Measurements from ENCODE around the gene CAMK2N2.
"Not testable (repeated sequence)": the region's sequence is repeated elsewhere in the genome, so short reads cannot be mapped to it uniquely, and the experiment has no call there.

CAMK2N2 gene

DNA sequence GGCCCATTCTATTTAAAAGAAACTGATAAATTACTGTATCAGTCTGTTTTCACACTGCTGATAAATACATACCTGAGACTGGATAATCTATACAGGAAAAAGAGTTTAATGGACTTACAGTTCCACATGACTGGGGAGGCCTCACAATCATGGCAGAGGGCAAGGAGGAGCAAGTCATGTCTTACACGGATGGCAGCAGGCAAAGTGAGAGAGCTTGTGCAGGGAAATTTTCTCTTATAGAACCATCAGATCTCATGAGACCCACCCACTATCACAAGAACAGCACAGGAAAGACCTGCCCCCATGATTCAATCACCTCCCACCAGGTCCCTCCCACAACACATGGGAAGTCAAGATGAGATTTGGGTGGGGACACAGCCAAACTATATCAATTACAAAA, 5.9 kb upstream of the CAMK2N2 start:
- not testable (repeated sequence) for DNase-seq

DNA sequence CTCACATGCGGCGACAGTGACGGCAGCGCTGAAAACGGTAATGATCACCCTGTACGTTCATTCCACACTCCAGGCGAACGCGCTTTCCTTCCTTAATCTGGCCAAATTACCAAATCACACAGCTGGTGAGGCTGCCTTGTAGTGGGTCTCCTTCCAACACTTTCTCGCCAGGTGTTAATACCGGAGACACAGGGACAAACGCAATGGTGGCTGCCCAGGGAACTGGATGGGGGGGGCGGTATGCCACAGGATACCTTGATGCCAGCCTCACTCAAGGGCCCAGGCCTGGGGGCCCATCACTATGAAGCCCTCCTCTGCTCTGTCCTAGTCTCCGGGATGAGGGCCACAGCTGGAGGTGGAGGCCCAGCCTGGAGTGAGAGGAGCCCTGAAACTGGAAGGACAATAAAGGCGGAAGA, 1.4 kb upstream of the CAMK2N2 start:
- DNase-seq: peak; percentile 20

DNA sequence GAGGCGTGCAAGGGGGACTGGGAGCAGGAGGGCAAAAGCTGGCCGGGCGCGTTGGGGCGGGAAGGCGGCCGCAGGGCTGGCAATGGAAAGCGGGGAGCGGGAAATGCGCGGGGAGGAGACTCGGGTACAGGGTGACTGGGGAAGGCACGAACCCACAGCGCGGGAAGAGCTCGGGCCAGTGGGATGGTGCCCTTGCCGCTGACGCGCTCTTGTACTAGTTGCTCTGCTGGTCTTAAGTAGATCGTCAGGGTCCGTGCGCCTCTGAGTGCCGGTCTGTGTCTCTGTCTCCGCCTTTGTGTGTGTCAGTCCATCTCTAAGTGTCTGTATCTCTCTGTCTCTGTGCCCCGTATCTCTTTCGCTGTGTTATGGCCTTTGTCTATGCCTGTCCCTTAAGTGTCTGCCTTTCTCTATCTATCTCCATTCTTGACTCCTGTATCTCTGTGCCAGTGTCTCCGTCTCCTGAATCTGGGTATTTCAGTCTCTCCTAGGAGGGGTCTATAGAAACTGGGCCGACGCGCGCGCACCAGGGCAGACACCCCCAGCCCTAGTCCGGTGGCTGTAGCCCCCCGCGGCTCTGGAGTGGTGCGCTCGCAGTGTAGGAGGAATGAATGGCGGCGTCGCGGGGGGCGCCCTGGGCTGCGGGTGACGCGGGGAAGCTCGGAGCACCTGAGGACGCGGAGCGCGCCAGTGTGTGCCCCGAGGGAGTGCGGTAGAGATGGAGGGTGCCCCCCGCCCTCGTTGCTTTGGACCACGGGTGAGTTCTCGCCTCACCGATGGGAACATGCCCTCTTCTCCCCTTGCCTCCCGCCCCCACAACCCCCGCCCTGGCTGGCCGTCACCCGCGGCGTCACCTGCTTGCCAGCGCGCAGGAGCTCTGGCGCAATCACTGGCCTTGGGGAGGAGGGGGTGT, 756 bp upstream of the CAMK2N2 start:
- DNase-seq: peak; percentile 56

DNA sequence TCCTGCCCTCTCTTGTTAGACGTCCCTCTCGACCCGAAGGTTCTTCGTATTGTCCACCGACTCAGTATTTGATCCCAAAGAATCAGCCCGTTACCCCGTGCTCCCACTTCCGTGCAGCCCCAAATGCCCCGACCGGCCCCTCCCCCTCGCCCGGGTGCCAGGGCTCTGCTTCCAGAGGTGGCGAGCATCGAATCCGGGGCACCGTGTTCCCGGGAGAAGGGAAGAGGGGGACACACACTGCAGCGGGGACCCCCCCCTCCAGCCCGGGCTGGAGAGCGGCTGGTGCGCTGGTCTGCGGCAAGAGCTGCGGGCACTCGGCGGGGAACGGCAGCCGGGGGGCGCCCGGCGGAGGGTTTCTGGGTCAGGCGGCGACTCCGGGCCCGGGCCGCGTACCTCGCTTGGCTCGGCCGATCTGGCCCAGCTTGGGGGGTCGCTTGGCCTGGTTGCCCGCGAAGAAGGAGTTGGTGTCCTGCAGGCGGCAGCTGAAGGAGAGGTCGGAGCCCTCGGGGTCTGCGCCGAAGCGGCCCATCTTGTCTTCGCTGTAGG, 556 bp downstream of the CAMK2N2 start:
- no peak for DNase-seq

DNA sequence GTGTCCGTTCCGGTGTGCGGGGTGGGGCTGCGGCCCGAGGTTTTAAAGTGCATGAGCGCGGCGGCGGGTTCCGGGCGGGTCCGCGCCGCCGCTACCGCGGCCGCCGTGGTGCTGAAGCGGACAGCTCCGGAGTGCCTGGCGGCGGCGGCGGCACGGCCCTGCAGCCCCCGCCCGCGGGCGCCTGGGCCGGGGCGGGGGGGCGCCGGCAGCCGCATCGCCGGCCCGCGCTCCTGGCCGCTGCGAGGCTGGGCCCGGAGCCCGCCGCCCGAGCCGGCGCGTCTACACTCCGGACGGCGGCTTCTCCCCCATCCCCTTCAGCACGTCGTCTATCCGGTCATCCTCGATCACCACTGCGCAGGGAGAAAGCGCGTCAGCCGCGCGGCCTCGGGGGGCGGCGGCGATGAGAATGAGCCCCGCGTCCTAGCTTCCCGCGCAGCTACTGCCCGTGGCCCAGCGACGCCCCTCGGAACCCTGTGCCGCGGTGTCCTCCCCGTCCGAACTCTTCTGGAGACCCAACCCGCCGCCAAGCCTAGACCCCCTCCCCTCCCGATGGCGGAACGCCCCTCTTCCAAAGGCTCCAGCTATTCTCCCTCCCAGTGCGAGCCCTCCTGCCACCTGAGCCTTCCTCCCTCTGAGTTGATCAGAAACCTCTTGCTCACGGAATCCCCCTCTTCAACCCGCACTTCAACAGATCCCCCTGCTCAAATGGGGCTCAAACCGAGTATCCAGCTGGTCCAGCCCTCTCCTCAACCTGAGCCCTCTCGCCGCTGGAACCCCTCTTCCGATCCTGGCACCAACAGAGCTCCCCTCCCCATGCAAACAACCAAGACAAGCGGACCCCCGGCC, 1.3 kb downstream of the CAMK2N2 start:
- peak; percentile 15 for DNase-seq

DNA sequence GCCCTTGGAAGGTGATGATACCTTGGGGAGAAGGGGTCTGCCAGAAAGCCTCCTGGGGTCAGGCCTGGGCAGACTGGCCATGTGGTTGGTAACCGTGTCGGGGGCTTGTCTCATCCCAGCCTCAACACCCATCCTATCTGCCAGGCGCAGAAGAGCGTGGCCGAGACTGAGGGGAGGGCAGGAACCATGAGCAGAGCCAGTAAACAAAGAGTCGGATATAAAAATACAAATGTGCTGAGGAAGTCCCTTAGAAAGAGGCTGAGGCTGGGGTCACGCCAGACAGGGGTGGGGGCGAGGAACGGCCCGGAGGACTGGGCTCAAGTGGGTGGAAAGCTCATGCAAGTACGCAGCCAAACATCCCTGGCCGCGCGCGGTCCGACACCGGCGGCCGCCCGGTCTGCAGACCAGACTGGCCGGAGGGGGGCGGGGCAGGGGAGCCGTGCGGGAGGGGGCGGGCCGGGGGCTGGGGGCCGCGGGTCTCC, 1.9 kb downstream of the CAMK2N2 start:
- no peak for DNase-seq

DNA sequence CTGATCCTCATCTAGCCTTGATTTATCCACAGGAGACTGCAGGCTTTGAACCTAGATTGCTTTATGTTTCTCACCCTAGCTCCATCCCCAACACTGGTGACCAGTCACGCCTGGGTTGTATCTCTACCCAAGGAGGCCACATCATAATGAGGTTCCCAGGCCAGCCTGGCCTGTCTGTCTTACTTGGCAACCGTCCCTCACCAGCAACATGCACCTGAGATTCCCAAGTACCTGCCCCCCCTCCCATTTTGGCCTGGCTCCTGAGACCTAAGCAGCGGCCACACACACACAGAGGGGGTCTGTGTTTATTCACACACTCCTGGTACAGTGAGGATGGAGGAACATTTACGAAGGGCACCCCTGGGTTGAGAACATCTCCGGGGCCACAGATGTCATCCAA, 2.4 kb downstream of the CAMK2N2 start:
- no peak for DNase-seq

DNA sequence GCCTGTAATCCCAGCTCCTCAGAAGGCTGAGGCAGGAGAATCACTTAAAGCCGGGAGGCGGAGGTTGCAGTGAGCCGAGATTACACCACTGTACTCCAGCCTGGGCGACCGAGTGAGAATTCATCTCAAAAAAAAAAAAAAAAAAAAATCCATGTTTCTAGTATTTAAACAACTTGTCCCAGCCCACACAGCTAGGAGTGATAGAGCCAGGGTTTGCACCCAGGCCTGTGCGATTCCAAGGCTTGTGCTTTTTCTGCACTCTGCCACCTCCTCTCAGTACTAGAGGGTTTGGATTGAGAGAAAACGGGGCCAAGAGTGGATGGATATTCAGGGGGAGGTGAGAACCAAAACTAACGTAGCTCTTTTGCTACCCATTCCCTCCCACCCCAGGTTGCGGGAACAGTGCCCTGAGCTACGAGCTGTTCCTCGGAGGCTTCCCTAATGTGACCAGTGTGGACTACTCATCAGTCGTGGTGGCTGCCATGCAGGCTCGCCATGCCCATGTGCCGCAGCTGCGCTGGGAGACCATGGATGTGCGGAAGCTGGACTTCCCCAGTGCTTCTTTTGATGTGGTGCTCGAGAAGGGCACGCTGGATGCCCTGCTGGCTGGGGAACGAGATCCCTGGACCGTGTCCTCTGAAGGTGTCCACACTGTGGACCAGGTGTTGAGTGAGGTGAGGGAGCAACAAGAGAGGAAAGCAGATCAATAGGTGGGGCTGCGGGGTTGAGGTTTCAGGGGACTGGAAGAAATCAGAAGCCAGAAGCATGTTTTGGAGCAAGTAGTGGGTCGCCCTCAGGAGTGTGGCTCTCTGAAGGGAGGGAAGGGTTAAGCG, 4.1 kb downstream of the CAMK2N2 start:
- DNase-seq: no peak

DNA sequence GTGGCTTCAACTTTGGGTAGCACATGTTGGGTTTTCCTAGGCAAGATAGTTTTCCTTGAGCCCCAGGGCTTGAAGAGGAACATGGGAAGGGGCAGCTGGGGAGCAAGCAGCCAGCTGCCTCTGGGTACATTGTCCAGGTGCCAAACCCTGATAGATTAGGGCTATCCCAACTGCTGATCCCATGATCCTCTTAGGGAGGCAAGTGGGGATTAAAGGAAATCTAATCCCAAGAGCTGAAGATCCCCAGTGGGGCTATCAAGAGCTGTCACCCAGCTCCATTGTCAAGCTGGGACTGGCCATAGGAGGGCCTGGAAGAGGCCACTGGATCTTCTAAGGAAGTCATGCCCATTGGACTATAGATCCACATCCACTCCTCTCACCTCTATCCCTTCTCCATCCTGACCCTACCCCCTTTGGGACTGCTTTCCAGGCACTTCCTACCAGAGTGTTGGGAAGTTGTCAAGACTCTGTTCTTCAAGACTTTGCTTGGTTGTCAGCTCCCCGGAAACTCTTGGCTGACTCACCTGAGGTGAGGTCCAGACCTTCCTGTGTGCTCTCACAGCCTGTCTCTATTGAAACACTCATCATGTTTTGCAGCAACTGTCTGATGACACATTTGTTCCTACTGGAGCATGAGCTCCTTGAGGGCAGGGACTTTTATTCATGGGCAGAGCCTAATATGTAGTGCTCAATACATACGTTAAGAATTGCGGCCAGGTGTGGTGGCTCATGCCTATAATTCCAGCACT, 5.9 kb downstream of the CAMK2N2 start:
- peak; percentile 95 for DNase-seq

DNA sequence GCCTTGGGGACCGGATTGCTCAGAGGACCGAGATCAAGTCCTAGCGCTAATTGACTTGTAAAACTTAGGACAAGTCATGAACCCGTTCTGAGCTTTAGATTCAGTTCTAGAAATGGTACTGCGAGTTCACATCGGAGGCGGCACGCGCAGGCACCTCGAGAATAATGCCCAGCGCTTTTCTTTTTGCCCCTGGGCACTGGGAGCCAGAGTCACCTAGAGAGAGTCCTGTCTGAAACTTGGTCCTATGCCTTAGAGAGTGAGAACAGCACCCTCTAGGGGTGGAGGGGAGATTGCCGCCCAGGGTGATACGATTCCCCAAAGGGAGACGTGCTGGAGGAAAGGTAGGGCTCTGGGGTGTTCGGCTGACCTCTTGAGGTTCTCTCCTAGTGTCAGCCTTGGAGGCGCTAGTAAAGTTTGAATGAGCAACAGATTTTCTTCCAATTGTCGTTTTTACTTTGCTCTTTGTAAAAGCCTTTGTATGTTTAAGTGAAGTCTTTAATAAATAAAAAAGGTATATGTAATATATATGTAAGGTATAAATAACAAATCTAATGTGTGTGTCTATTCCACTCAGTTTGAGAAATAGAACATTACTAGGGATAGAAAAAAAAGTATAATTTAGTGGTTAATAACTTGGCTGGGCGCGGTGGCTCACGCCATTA, 11.1 kb downstream of the CAMK2N2 start:
- peak; percentile 78 for DNase-seq

DNA sequence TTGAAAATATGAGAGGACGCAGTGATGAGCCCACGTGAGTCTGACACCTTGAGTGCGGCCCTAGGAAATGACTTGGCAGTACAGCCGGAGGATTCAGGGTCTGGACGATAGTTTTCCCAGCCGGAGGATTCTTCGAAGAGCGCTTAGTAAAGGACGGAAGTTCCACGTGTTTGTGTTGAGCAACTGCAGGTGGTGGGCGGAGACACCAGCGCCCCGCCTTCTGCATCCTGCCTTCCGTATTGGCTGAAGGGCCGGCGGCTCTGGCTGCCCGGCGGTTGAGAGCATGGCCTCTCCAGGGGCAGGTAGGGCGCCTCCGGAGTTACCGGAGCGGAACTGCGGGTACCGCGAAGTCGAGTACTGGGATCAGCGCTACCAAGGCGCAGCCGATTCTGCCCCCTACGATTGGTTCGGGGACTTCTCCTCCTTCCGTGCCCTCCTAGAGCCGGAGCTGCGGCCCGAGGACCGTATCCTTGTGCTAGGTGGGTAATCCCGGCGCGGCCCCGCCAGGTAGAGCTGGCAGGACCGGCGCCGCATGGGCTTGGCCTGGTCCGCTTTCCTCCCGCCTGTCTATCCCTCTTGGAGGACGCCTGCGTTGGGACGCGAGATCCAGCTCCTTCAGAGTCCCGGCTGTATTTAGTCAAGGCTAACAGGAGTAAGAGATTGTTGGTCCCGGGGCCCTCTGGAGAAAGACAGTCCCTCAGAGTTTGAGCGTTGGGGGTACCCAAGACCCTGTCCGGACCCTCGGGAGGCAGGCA, 11.8 kb downstream of the CAMK2N2 start, which contains the start of gene EEF1AKMT4:
Gene EEF1AKMT4 (plus strand): TSS at position 261 of the 755 bp plus-strand sequence. CDS start 23 bp downstream, at position 284.
- DNase-seq: peak; percentile 99

DNA sequence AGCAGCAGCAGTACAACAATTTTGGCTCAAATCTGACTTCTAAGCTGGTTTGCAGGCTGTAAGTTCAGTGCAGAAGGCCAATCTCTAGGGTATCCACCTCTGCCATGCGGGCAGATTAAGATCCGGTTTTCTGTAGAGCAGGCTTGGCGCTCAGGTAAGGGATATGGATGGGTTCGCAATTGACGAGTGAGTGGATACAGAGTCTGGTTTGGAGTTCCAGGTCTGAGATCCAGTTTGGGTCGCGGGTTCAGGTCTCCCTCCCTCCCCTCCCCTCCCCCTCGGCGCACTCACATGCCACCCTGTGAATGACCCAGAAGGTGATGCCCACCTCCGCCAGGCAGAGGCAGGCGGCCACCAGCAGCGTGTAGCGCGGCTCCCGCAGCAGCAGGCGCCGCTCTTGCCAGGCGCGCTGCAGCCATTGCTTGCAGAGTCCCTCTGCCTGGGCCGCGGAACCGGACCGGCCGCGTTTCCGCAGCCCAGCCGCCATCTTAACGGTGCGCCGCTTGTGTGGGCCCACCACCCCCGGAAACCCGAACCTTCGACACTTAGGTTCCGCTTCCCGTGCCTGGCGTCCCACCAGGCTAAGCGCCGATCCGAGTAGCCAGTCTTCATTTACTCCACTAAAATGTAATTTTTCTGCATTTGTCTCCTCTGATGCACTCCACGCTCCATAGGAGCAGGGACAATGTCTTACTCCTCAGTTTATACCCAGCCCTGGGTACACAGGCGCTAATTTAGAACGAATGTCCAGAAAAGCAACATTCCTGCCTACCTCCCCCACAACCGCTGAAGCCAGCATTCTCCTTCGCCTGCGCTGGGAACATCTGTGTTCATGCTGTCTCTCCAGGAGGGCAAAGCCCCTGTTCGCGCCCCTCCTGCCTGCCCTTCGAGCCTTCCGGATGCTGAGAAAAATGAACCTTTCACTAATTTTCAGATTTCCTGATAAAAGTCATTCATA, 12.6 kb downstream of the CAMK2N2 start, which contains the start of gene ALG3:
Gene ALG3 (minus strand): TSS at position 509 of the 958 bp plus-strand sequence. CDS start 22 bp downstream, at position 487.
- DNase-seq: peak; percentile 39

DNA sequence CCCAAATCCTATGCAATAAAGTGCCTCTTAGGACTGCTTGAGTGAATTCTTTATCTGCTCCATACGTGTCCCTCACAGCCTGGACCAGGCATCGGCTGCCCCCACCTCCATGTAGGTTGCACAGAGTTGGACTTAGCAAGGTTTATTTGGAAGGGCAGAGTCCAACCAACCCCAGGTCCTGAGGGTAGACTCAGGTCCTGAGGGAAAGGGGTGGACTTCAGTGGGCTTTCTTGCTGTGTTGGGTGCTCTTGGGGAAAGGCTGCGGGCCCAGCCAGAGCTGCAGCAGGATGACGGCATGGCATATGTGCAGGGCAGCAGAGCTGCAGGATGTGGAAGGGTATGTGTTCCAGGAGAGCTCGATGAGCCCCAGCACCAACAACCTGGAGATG, 19.1 kb downstream of the CAMK2N2 start:
- DNase-seq: no peak

DNA sequence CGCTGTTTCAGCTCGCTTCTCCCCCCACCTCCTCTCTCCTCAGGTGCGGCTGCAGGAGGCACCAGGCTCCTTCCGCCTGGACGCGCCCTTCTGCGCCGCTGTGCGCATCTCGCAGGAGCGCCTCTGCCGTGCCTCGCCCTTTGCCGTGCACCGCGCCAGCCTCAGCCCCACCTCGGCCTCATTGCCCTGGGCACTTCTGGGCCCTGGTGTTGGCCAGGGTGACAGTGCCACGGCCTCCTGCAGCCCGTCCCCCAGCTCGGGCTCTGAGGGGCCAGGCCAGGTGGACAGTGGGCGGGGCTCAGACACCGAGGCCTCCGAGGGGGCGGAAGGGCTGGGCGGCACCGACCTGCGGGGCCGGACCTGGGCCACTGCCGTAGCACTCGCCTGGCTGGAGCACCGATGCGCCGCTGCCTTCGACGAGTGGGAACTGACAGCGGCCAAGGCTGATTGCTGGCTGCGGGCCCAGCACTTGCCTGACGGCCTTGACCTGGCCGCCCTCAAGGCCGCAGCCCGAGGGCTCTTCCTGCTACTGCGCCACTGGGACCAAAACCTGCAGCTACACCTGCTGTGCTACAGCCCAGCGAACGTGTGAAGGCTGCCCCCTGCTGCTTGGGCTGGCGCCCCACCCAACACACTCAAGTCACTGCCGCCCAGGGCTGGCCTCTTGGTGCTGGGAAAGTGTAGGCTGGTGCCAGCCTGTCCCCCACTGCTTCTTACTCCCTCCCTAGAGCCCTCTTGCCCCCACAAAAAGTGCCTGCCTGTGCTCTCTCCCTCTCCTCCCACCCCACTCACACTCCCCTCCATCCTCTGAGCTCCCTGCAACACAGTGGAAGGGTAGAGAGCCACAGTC, 19.7 kb downstream of the CAMK2N2 start:
- DNase-seq: peak; percentile 7

DNA sequence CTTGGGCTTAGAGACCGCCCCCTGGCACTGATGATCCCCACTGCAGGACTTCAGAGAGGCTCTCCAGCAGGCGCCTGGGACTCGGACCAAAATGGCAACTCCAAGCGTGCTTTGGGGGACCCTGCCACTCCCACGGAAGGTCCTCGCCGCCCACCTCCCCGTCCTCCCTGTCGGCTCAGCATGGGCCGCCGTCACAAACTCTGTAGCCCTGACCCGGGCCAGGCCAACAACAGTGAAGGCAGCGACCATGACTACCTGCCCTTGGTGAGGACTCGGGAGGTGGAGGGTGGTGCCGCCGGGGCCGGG, 20.3 kb downstream of the CAMK2N2 start:
- no peak for DNase-seq

DNA sequence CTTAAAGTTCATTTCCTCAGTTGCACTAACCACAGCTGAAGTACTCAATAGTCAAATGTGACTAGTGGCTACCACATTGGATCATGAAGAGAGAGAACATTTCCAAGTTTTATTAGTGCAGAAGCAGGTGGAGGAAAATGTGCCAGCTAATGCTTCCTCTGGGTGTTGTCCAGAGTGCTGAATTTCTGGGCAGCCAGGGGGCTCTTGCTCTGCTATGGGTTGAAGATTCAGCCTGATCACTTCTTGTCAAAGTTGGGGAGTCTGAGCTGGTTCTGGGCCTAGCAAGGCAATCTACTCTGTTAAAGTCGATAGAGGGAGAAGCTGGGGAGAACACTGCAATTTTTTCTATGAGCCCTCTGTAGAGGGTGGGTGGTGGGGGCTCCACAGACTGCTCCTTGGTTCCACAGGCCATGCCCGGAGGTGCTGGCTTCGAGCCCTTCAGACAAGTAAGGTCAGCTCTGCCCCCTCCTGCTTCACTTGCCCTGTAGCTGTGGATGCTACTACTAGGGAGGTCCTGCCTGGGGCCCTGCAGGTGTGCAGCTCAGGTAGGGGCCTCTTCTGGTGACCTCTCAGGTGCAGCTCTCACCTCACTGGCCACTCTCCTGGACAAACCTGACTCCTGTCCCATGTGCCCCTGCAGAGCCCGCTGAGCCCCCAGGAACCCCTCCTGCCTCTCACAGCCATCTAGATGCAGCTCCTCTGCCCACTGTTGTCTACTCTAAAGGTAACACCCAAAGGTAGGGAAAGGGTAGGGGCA, 20.8 kb downstream of the CAMK2N2 start:
- DNase-seq: no peak

DNA sequence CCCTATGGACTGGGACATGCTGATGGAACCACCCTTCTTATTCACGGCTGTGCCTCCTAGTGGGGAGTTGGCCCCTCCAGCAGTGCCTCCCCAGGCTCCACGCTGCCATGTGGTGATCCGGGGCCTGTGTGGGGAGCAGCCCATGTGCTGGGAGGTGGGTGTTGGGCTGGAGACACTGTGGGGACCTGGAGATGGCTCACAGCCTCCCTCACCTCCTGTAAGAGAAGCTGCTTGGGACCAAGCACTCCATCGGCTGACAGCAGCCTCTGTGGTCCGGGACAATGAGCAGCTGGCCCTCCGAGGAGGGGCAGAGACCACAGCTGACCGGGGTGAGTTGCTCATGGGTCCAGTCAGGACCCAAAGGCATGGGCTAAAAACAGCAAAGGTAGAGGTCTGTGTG, 21.6 kb downstream of the CAMK2N2 start:
- no peak for DNase-seq
